GM12874 (cell line): ENCODE measurements around the gene NUDT2.

Experiments
- TF ChIP-seq, protein P1 (sequence below): IDR thresholded peaks from 2 replicates; pipeline ENCODE4 v1.5.1; 2011; ENCODE audit warnings: low read depth, mild to moderate bottlenecking, control low read depth, low read length, moderate library complexity; ENCODE audit not compliant: insufficient read depth

The NUDT2 gene

DNA sequence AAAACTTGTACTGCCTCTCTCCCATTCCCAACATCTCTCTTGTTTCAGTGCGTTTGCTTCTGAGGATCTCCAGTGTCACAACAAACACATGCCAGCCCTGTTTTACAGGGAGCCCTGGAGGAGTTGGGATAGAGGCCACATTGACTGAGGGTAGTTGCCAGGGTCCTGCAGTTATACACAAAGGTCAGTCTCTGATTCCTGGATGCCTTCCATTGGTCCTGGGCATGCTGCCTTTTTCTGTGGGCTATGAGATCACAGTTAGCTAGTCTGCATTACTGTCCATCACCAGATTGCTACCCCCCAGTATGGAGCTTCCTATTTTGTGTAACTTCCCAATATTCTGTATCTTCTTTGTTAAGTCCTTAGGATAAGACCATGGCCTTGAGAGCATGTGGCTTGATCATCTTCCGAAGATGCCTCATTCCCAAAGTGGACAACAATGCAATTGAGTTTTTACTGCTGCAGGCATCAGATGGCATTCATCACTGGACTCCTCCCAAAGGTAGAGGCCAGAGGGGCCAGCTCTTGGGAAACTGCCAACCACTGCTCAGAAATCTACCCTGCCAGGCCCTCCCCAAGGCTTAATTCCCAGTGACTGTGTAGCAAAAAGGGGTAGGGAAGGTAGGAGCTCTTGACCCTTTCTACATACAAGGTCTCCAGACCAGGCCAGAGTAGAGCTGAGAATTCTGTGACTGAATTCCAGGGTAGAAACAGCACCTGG lies 9.5 kb downstream of the NUDT2 start:
- TF ChIP-seq, protein P1, sequence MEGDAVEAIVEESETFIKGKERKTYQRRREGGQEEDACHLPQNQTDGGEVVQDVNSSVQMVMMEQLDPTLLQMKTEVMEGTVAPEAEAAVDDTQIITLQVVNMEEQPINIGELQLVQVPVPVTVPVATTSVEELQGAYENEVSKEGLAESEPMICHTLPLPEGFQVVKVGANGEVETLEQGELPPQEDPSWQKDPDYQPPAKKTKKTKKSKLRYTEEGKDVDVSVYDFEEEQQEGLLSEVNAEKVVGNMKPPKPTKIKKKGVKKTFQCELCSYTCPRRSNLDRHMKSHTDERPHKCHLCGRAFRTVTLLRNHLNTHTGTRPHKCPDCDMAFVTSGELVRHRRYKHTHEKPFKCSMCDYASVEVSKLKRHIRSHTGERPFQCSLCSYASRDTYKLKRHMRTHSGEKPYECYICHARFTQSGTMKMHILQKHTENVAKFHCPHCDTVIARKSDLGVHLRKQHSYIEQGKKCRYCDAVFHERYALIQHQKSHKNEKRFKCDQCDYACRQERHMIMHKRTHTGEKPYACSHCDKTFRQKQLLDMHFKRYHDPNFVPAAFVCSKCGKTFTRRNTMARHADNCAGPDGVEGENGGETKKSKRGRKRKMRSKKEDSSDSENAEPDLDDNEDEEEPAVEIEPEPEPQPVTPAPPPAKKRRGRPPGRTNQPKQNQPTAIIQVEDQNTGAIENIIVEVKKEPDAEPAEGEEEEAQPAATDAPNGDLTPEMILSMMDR, result no peak

DNA sequence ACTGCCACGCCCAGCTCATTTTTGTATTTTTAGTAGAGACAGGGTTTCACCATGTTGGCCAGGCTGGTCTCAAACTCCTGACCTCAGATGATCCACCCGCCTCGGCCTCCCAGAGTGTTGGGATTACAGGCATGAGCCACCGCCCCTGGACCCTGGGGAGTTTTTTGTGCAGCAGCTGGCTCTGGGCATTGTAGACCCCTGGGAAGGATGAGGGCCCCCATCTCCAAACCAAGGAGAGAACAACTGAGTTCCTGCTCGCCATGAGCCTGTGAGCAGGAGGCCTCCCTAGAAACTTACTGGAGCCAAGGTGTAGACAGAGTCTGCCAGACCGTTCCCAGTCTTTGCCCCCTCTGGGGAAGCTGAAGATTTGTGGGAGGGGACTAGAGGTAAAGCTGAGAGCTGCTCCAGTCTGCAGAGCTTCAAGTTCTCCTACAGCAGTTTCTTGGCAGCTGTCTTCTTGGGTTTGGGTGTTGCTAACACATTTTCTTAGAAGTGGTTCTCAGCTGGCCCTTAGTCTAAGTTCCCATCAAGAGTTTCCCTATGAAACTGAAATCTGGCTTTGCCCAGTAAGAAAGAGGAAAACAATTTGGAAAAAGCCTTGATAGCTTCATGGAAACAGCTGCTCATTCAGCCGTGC lies 12.4 kb downstream of the NUDT2 start:
- TF ChIP-seq, protein P1, result no peak

DNA sequence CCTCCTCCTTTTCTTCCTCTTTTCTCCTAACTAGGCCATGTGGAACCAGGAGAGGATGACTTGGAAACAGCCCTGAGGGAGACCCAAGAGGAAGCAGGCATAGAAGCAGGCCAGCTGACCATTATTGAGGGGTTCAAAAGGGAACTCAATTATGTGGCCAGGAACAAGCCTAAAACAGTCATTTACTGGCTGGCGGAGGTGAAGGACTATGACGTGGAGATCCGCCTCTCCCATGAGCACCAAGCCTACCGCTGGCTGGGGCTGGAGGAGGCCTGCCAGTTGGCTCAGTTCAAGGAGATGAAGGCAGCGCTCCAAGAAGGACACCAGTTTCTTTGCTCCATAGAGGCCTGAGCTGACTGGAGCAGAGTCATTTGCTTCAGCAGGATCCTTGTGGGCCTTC lies 13.7 kb downstream of the NUDT2 start:
- TF ChIP-seq, protein P1, result no peak

DNA sequence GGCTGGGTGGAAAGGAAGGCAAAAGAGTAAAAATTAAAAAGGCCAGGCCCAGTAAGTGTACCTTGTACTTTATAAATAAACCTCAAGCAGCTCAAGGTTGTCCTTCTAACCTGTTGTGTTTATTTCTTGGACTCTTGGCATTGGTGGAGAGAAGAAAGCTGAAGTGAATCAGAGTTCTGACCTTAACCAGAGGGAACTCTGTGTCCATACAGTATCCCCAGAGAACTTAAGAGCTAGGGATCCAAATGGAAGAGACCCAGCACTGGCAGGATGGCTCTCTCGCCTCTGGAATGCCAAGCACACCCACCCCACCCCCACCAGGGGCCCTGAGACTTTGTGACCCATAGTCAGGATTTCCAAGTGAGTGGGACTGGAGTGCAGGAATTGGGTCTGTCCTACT lies 14.2 kb downstream of the NUDT2 start:
- TF ChIP-seq, protein P1, result no peak

DNA sequence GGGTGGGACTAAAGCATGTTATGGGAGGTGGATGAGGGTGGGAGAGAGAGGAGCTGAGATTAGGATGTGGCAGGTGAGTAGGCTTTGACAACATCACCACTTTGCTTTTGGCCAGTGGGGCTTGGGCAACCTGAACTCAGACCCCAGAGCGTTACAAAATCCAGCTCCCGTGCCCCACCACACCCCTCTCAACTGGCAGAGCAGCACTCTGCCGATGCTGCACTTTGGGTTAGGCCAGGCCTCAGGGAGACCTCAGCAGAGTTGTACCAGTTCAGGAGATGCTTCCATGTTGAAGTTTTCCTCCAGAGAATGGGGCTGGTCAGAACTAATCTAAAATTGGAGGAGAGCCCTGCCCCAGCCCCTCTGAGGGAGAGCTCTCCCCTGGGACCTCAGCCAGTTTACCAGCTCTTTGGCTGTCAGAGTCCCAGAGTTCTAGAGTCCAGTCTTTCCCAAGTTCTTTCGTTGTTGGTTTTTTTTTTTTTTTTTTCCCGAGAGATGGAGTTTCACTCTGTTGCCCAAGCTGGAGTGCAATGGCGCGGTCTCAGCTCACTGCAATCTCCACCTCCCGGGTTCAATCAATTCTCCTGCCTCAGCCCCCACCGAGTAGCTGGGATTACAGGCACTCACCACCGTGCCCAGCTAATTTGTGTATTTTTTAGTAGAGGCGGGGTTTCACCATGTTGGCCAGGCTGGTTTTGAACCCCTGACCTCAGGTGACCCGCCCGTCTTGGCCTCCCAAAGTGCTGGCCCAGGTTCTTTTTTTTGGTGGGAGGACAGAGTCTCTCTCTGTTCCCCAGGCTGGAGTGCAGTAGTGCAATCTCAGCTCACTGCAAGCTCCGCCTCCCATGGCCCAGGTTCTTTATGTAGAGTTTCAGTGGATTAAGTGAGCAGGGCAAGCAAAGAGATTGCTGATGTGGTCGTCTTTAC lies 17.8 kb downstream of the NUDT2 start:
- TF ChIP-seq, protein P1, result no peak

DNA sequence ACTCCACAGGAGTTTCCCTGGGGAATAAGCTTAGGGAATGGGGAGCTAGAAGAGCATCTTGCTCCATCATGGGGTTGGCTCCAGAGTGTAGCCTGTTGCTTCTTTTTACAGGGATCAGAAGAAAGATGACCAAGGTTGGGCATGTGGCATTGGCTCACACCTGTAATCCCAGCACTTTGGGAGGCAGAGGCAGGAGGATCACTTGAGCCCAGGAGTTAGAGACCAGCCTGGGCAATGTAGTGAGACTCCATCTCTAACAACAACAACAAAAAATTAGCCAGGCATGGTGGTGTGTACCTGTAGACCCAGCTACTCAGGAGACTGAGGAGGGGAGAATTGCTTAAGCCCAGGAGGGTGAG lies 18.4 kb downstream of the NUDT2 start:
- TF ChIP-seq, protein P1, result no peak

DNA sequence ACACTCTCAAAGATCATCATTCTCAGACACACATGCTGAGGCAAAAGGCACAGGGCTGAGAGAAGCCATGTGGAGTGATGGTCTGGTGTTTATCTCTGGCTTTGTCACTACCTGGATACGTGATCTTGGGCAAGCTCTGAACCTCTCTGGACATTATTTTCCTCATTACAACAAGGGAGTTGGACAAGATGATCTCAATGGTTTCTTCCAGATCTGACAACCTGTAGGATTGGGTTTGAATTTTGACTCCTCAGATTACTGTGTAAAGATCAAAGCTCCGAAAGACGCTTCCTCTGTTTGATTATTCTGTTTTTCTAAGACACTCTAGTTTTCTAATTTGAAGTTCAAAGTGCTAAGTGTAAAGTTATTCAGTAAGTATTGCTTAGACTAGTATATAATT lies 20.0 kb downstream of the NUDT2 start:
- TF ChIP-seq, protein P1, result no peak
